HG03060 (cell line): ENCODE data around the gene ODAPH.
"Not testable (repeated sequence)": the region's sequence is repeated elsewhere in the genome, so short reads cannot be mapped to it uniquely, and the experiment has no call there.

Experiments
- ATAC-seq: cut with Tn5 transposase; IDR thresholded peaks from one replicate; pipeline ENCODE4 v1.9.1; 2021; ENCODE audit warnings: low read depth, moderate number of reproducible peaks; ENCODE audit not compliant: unreplicated experiment

Gene ODAPH, protein sequence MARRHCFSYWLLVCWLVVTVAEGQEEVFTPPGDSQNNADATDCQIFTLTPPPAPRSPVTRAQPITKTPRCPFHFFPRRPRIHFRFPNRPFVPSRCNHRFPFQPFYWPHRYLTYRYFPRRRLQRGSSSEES

DNA sequence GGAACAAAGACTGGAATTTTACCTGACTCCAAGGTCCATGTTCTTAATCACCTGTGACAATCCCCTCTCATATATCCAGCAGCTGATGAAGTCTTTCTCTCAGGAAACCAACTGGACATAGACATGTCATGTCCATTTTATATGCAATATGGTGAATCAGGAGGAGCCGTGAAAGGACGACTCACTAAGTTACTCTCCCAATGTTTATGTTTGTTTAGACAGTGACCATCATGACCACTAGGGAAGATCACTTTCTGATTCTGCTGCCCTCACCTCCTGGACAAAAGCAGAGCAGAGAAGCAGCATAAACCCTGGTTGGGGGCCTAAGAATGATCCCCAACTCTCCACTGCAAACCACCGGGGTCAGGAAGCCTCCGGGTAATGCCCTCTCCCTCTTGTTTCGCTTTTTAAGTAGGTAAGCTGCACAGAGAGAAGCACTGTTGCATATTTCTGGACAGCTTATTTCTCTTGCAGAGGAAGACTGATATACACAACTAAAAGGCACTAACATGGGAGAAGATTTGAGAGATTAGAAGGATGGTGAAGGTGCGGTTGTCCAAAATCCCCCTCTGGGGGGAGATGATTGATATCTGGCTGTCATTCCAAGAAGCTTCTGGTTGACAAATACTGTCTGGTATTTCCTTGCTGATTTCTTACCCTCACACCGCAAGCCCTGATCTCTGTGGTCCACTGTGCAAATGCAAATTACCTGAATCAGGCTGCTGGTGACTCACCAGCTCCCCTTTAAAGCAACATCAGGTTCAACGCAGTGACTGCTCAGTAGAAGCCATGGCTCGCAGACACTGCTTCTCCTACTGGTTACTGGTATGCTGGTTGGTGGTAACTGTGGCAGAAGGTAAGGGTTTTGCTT is at the start of gene ODAPH:
TSS of gene ODAPH (plus strand) at position 773 of the 871 bp plus-strand sequence. CDS start at position 790, 17 bp downstream.
- peak; percentile 98 for ATAC-seq

GRCh38 chr4:75509592-75509991 is 46.3 kb upstream of the ODAPH start:
- not testable (repeated sequence) for ATAC-seq

DNA sequence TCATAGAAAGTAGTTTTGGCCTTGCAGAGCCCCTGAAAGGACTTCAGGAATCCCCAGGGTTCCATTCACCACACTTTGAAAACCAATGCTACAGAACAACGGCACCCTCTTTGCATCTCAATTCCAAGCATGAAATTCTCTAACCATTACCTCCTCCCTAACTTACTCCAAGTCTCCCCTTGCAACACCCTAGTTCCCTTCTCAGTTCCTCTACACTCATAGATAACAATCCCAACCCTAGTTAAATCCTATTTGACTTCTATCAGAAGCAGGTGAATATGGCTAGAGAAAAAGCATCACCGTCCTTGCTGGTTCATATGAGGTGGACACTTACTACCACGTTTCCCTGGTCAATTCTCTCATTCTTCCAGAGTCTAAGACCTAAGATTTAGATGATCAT is 44.0 kb upstream of the ODAPH start:
- ATAC-seq: no peak

- no peak for ATAC-seq
Measured at GRCh38 chr4:75512386-75513211, 43.3 kb upstream of the ODAPH start.

DNA sequence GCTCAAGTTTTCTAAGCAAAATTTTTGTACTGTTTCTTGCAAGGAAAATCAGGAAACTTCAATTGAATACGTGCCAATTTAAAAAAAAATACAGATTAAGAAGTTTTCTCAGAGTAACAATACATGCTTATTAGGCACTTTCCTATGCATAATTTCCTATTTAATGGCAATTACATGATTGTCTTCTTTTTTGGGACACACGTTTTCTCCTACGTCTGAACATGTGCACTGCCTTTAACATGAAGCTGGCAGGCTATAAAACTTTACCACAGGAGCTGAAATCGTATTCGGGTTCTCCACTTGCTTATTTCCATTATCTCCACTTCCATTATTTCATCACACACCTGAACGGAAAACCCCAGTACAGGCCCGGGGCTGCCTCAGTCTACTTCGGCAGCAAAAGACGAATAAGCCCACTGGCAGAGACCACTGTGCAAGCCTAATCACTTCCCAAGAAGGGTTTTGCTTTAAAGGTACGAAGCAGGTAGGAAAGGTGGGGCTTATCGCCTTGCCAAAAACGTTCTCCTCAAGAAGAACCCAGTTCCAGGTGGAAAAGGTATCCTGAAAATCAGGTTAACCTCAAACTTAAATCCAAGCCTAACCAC is 42.2 kb upstream of the ODAPH start:
- no peak for ATAC-seq

GRCh38 chr4:75514131-75514948 is 41.5 kb upstream of the ODAPH start, which contains the start of the genes RCHY1 and THAP6:
Gene RCHY1, minus strand, starts transcription at chr4:75514403. Its CDS starts 117 bp downstream, at chr4:75514286.
Gene THAP6, plus strand, starts transcription at chr4:75514473. Its CDS starts 980 bp downstream, at chr4:75515453.
- peak; percentile 93 for ATAC-seq

GRCh38 chr4:75514949-75515612 is 40.8 kb upstream of the ODAPH start:
- no peak for ATAC-seq

GRCh38 chr4:75516144-75516543 is 39.7 kb upstream of the ODAPH start:
- ATAC-seq: no peak

DNA sequence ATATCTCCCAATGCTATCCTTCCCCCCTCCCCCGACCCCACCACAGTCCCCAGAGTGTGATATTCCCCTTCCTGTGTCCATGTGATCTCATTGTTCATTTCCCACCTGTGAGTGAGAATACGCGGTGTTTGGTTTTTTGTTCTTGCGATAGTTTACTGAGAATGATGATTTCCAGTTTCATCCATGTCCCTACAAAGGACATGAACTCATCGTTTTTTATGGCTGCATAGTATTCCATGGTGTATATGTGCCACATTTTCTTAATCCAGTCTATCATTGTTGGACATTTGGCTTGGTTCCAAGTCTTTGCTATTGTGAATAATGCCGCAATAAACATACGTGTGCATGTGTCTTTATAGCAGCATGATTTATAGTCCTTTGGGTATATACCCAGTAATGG is 36.4 kb upstream of the ODAPH start:
- not testable (repeated sequence) for ATAC-seq

DNA sequence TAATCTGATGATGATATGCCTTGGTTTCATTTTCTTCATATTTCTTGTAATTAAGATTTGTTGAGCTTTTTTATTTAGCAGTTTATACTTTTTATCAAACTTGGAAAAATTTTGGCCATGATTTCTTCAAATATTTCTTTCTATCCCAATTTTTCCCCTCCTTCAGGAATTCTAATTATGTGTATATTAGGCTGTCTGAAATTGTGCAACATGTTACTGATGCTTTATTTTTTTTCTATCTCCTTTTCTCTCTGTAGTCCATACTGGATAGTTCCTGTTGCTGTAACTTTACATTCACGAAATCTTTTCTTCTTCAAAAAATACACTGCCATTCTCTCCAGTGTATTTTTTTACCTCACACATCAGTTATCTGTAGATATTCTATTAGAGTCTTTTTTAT is 30.8 kb upstream of the ODAPH start:
- ATAC-seq: no peak

- ATAC-seq: no peak
Measured at GRCh38 chr4:75525910-75526309, 30.0 kb upstream of the ODAPH start.

GRCh38 chr4:75527482-75527881 is 28.4 kb upstream of the ODAPH start:
- no peak for ATAC-seq

- no peak for ATAC-seq
Measured at GRCh38 chr4:75530556-75531322, 25.1 kb upstream of the ODAPH start.

GRCh38 chr4:75531536-75532143 is 24.2 kb upstream of the ODAPH start:
- not testable (repeated sequence) for ATAC-seq

DNA sequence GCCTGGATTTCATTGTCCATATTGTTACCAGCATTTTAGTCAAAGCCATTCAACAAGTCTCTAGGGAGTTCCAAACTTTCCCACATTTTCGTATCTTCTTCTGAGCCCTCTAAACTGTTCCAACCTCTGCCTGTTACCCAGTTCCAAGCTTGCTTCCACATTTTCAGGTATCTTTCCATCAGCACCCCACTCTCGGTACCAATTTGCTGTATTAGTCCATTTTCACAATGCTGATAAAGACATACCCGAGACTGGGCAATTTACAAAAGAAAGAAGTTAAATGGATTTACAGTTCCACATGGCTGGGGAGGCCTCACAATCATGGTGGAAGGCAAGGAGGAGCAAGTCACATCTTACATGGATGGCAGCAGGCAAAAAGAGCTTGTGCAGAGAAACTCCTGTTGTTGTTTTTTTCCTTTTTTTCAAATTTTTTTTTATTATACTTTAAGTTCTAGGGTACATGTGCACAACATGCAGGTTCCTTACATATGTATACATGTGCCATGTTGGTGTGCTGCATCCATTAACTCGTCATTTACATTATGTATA is 22.5 kb upstream of the ODAPH start:
- not testable (repeated sequence) for ATAC-seq

GRCh38 chr4:75533926-75534325 is 21.9 kb upstream of the ODAPH start:
- not testable (repeated sequence) for ATAC-seq

- ATAC-seq: not testable (repeated sequence)
Measured at GRCh38 chr4:75537308-75537707, 18.6 kb upstream of the ODAPH start.

- no peak for ATAC-seq
Measured at GRCh38 chr4:75542824-75543223, 13.0 kb upstream of the ODAPH start.
